Activated naive CD8-positive, alpha-beta T cell treated with anti-CD3 and anti-CD28 coated beads, Interleukin-2, amount 50 U/mL, for 24 hours (primary cell): ENCODE measurements around the gene CBS.
"Not testable (repeated sequence)": the region's sequence is repeated elsewhere in the genome, so short reads cannot be mapped to it uniquely, and the experiment has no call there.

Experiments
- ATAC-seq: fragments of 150-1000 bp; cut with Tn5 transposase; one replicate; pipeline ENCODE4 v1.10.0; 2021
- DNase-seq: peaks from one replicate; pipeline ENCODE4 v3.0.0; 2021
- H3K27ac Mint-ChIP-seq: one replicate; pipeline ENCODE4 v1.8.0; 2021; ENCODE audit warnings: mild to moderate bottlenecking, mixed read lengths
- H3K27me3 Mint-ChIP-seq: one replicate; pipeline ENCODE4 v1.8.0; 2021; ENCODE audit warnings: mixed read lengths
- H3K36me3 Mint-ChIP-seq: one replicate; pipeline ENCODE4 v1.8.0; 2021; ENCODE audit warnings: low read depth, mixed read lengths
- H3K4me1 Mint-ChIP-seq: one replicate; pipeline ENCODE4 v1.8.0; 2021; ENCODE audit warnings: mixed read lengths
- H3K4me3 Mint-ChIP-seq: one replicate; pipeline ENCODE4 v1.8.0; 2021; ENCODE audit warnings: mild to moderate bottlenecking, moderate library complexity, mixed read lengths
- H3K9me3 Mint-ChIP-seq: one replicate; pipeline ENCODE4 v1.8.0; 2021; ENCODE audit warnings: mixed read lengths

CBS gene

GRCh38 chr21:43045165-43045875, 30.3 kb downstream of the CBS start:
- H3K36me3 Mint-ChIP-seq, H3K9me3 Mint-ChIP-seq, H3K27me3 Mint-ChIP-seq, DNase-seq, H3K4me3 Mint-ChIP-seq: not testable (repeated sequence)
- Mint-ChIP-seq H3K4me1 (peaks cover 10% of the 10 kb centered on the region), H3K27ac (peak overlapping the region; percentile 56)
- peak; percentile 61 for ATAC-seq

GRCh38 chr21:43044547-43044946, 31.1 kb downstream of the CBS start:
- H3K27me3 Mint-ChIP-seq, ATAC-seq, H3K4me3 Mint-ChIP-seq, H3K27ac Mint-ChIP-seq, H3K36me3 Mint-ChIP-seq, DNase-seq, H3K9me3 Mint-ChIP-seq: not testable (repeated sequence)
- peaks cover 10% of the 10 kb centered on the region for H3K4me1 Mint-ChIP-seq

GRCh38 chr21:43043291-43043690, 32.3 kb downstream of the CBS start:
- not testable (repeated sequence) for H3K9me3 Mint-ChIP-seq, H3K27ac Mint-ChIP-seq, DNase-seq, H3K4me3 Mint-ChIP-seq, ATAC-seq, H3K27me3 Mint-ChIP-seq, H3K36me3 Mint-ChIP-seq
- H3K4me1 Mint-ChIP-seq = peaks cover 10% of the 10 kb centered on the region

GRCh38 chr21:43042169-43042568, 33.5 kb downstream of the CBS start:
- not testable (repeated sequence) for H3K4me3 Mint-ChIP-seq, H3K27me3 Mint-ChIP-seq, H3K9me3 Mint-ChIP-seq, DNase-seq, ATAC-seq, H3K27ac Mint-ChIP-seq, H3K36me3 Mint-ChIP-seq
- peaks cover 10% of the 10 kb centered on the region for H3K4me1 Mint-ChIP-seq

- H3K36me3 Mint-ChIP-seq, H3K4me1 Mint-ChIP-seq, ATAC-seq, DNase-seq, H3K4me3 Mint-ChIP-seq, H3K27me3 Mint-ChIP-seq, H3K9me3 Mint-ChIP-seq, H3K27ac Mint-ChIP-seq: not testable (repeated sequence)
These were observed 37.0 kb downstream of the CBS start for GRCh38 chr21:43038659-43039044.

- ATAC-seq, H3K4me1 Mint-ChIP-seq, H3K27ac Mint-ChIP-seq, H3K4me3 Mint-ChIP-seq, H3K36me3 Mint-ChIP-seq, H3K9me3 Mint-ChIP-seq, H3K27me3 Mint-ChIP-seq, DNase-seq: not testable (repeated sequence)
These were observed 37.5 kb downstream of the CBS start for GRCh38 chr21:43037918-43038658.

- not testable (repeated sequence) for H3K27ac Mint-ChIP-seq, H3K27me3 Mint-ChIP-seq, H3K4me3 Mint-ChIP-seq, DNase-seq, ATAC-seq, H3K36me3 Mint-ChIP-seq, H3K4me1 Mint-ChIP-seq, H3K9me3 Mint-ChIP-seq
These were observed 38.7 kb downstream of the CBS start for GRCh38 chr21:43036889-43037288.

GRCh38 chr21:43034826-43035225, 40.8 kb downstream of the CBS start:
- Mint-ChIP-seq H3K27ac (no peak overlapping the region), H3K9me3 (no peaks in the 10 kb centered on the region), H3K27me3 (no peaks in the 10 kb centered on the region)

GRCh38 chr21:43034101-43034500, 41.5 kb downstream of the CBS start:
- H3K4me1 Mint-ChIP-seq = no peaks in the 10 kb centered on the region
- ATAC-seq (no peak), DNase-seq (no peak)
- no peak overlapping the region for H3K27ac Mint-ChIP-seq
- no peak overlapping the region for H3K4me3 Mint-ChIP-seq
- H3K9me3 Mint-ChIP-seq = no peaks in the 10 kb centered on the region
- H3K36me3 Mint-ChIP-seq = peaks cover 5% of the 10 kb centered on the region
- H3K27me3 Mint-ChIP-seq = no peaks in the 10 kb centered on the region

More at GRCh38 chr21:43034826-43035225, 40.8 kb downstream of the CBS start:
- no peak overlapping the region for H3K4me3 Mint-ChIP-seq
- H3K4me1 Mint-ChIP-seq = no peaks in the 10 kb centered on the region
- no peaks in the 10 kb centered on the region for H3K36me3 Mint-ChIP-seq
- DNase-seq (no peak), ATAC-seq (no peak)

GRCh38 chr21:43031121-43031619, 44.5 kb downstream of the CBS start:
- ATAC-seq (no peak), DNase-seq (no peak)
- H3K27ac Mint-ChIP-seq = no peak overlapping the region
- H3K9me3 Mint-ChIP-seq = no peaks in the 10 kb centered on the region
- H3K4me1 Mint-ChIP-seq = no peaks in the 10 kb centered on the region
- H3K4me3 Mint-ChIP-seq = no peak overlapping the region
- H3K27me3 Mint-ChIP-seq = no peaks in the 10 kb centered on the region
- peaks cover 12% of the 10 kb centered on the region for H3K36me3 Mint-ChIP-seq

- Mint-ChIP-seq H3K4me1 (no peaks in the 10 kb centered on the region), H3K9me3 (no peaks in the 10 kb centered on the region), H3K27ac (no peak overlapping the region), H3K4me3 (no peak overlapping the region), H3K36me3 (peaks cover 22% of the 10 kb centered on the region), H3K27me3 (no peaks in the 10 kb centered on the region)
- ATAC-seq (no peak), DNase-seq (no peak)
These were observed 45.9 kb downstream of the CBS start for GRCh38 chr21:43029785-43030184.

GRCh38 chr21:43027846-43028731, 47.5 kb downstream of the CBS start:
- no peaks in the 10 kb centered on the region for H3K4me1 Mint-ChIP-seq
- H3K9me3 Mint-ChIP-seq = no peaks in the 10 kb centered on the region
- DNase-seq (no peak), ATAC-seq (no peak)
- peaks cover 28% of the 10 kb centered on the region for H3K36me3 Mint-ChIP-seq
- no peak overlapping the region for H3K27ac Mint-ChIP-seq
- H3K27me3 Mint-ChIP-seq = no peaks in the 10 kb centered on the region
- H3K4me3 Mint-ChIP-seq = no peak overlapping the region

GRCh38 chr21:43025636-43026180, 49.9 kb downstream of the CBS start:
- H3K4me1 Mint-ChIP-seq = no peaks in the 10 kb centered on the region
- no peak overlapping the region for H3K4me3 Mint-ChIP-seq
- H3K27ac Mint-ChIP-seq = no peak overlapping the region
- H3K36me3 Mint-ChIP-seq = peaks cover 39% of the 10 kb centered on the region
- H3K27me3 Mint-ChIP-seq = no peaks in the 10 kb centered on the region
- H3K9me3 Mint-ChIP-seq = no peaks in the 10 kb centered on the region
- ATAC-seq (no peak), DNase-seq (no peak)

GRCh38 chr21:43024439-43025136, 51.0 kb downstream of the CBS start:
- H3K4me1 Mint-ChIP-seq = peaks cover 3% of the 10 kb centered on the region
- H3K4me3 Mint-ChIP-seq = no peak overlapping the region
- ATAC-seq (no peak), DNase-seq (no peak)
- H3K27ac Mint-ChIP-seq = no peak overlapping the region
- no peaks in the 10 kb centered on the region for H3K9me3 Mint-ChIP-seq
- H3K27me3 Mint-ChIP-seq = no peaks in the 10 kb centered on the region
- H3K36me3 Mint-ChIP-seq = peaks cover 39% of the 10 kb centered on the region
